ENCODE measurements around the gene GSC2. TPM values are rescaled to one million over a fixed set of nuclear protein-coding genes. Genes with fewer than 3 reads are reported as not detected.

Gene GSC2
- total and polyA plus RNA-seq, 9 of the 15 experiments (the other 6 are each of a cell fraction or from before 2014, with no cell fraction given) = not detected

DNA sequence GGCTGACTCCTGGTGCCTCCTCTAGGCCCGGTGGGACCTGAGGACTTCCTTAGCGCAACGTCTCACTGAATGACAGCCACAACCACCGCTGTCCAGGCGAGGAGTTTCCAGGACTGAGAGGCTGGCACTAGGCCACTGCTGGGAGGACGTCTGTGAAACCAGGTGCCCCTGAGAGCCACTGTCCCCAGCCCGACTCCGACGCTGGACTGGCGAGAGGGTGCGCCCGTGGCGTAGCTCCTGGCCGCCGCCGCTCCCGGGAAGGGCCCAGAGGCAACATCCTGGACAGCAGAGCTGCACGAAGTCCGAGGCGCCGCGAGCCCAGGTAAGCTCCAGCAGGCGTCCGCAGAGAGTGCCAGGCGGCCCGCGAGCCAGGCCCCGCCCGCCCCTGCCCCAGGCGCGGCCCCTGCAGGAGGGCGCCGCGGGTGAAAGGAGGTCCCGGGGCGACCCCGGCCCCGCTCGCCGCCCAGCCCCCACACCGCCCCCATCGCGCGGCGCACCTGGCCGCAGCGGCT, 28.4 kb downstream of the GSC2 start (continued):
- TF ChIP-seq, protein P1, sequence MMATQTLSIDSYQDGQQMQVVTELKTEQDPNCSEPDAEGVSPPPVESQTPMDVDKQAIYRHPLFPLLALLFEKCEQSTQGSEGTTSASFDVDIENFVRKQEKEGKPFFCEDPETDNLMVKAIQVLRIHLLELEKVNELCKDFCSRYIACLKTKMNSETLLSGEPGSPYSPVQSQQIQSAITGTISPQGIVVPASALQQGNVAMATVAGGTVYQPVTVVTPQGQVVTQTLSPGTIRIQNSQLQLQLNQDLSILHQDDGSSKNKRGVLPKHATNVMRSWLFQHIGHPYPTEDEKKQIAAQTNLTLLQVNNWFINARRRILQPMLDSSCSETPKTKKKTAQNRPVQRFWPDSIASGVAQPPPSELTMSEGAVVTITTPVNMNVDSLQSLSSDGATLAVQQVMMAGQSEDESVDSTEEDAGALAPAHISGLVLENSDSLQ (IDR thresholded peaks at IDR 0.05) = peak; percentile 89
- TF ChIP-seq TAF15 (IDR thresholded peaks at IDR 0.05; ENCODE audit: low read depth, low read length) (no peak), ZNF217 (CRISPR knock-in tag; IDR thresholded peaks at IDR 0.05) (no peak), CC2D1A (IDR thresholded peaks at IDR 0.05) (no peak), PHTF2 (CRISPR knock-in tag; IDR thresholded peaks at IDR 0.05) (no peak), CBX3 (IDR thresholded peaks at IDR 0.05; ENCODE audit: borderline replicate concordance in 1 of 2, low read length in 2 of 2) (peak in 1 of 2 experiments; percentile 74; a peak in 1 of 3 replicates), ZNF766 (CRISPR knock-in tag; conservative IDR thresholded peaks at IDR 0.05) (no peak; the same call in 1 of the 2 replicates), FOXA1 (IDR thresholded peaks at IDR 0.05; ENCODE audit: borderline replicate concordance) (no peak), CREM (IDR thresholded peaks at IDR 0.05; ENCODE audit: low read depth) (0 out of 2 replicates have a peak, but pooled peaks have one; percentile 43), TBL1XR1 (IDR thresholded peaks at IDR 0.05; ENCODE audit: low read length in 2 of 2) (no peak), ZNF589 (CRISPR knock-in tag; IDR thresholded peaks at IDR 0.05; ENCODE audit: low read depth) (peak; percentile 4; the same call in 1 of the 2 replicates), ZNF133 (CRISPR knock-in tag; IDR thresholded peaks at IDR 0.05) (no peak), MECOM (CRISPR knock-in tag; IDR thresholded peaks at IDR 0.05) (no peak), ZNF274 (IDR thresholded peaks at IDR 0.05; ENCODE audit: borderline replicate concordance, low read depth, low read length) (no peak), PHB (CRISPR knock-in tag; IDR thresholded peaks at IDR 0.05) (no peak; the same call in none of the 2 replicates), ZNF311 (CRISPR knock-in tag; IDR thresholded peaks at IDR 0.05) (no peak), HDAC1 (IDR thresholded peaks at IDR 0.05) (peak in 1 of 2 experiments; percentile 71; a peak in 2 of 4 replicates), SIRT6 (IDR thresholded peaks at IDR 0.05; ENCODE audit: low read depth, low read length) (peak; percentile 15), DNMT1 (IDR thresholded peaks at IDR 0.05) (peak; percentile 13; the same call in 1 of the 2 replicates), ZNF586 (CRISPR knock-in tag; conservative IDR thresholded peaks at IDR 0.05) (no peak), FOSL1 (tag; conservative IDR thresholded peaks at IDR 0.05) (no peak), SRSF9 (IDR thresholded peaks at IDR 0.05; ENCODE audit: borderline replicate concordance, low read depth, low read length) (no peak), ZNF717 (CRISPR knock-in tag; IDR thresholded peaks at IDR 0.05) (no peak), GTF2F1 (IDR thresholded peaks at IDR 0.05; ENCODE audit: low read depth, low read length) (no peak)
- TF ChIP-seq, protein P2, sequence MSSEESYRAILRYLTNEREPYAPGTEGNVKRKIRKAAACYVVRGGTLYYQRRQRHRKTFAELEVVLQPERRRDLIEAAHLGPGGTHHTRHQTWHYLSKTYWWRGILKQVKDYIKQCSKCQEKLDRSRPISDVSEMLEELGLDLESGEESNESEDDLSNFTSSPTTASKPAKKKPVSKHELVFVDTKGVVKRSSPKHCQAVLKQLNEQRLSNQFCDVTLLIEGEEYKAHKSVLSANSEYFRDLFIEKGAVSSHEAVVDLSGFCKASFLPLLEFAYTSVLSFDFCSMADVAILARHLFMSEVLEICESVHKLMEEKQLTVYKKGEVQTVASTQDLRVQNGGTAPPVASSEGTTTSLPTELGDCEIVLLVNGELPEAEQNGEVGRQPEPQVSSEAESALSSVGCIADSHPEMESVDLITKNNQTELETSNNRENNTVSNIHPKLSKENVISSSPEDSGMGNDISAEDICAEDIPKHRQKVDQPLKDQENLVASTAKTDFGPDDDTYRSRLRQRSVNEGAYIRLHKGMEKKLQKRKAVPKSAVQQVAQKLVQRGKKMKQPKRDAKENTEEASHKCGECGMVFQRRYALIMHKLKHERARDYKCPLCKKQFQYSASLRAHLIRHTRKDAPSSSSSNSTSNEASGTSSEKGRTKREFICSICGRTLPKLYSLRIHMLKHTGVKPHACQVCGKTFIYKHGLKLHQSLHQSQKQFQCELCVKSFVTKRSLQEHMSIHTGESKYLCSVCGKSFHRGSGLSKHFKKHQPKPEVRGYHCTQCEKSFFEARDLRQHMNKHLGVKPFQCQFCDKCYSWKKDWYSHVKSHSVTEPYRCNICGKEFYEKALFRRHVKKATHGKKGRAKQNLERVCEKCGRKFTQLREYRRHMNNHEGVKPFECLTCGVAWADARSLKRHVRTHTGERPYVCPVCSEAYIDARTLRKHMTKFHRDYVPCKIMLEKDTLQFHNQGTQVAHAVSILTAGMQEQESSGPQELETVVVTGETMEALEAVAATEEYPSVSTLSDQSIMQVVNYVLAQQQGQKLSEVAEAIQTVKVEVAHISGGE (CRISPR knock-in tag; IDR thresholded peaks at IDR 0.05) = peak in 1 of 3 experiments; percentile 56; a peak in 2 of 6 replicates
- TF ChIP-seq, protein P3, sequence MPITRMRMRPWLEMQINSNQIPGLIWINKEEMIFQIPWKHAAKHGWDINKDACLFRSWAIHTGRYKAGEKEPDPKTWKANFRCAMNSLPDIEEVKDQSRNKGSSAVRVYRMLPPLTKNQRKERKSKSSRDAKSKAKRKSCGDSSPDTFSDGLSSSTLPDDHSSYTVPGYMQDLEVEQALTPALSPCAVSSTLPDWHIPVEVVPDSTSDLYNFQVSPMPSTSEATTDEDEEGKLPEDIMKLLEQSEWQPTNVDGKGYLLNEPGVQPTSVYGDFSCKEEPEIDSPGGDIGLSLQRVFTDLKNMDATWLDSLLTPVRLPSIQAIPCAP (CRISPR knock-in tag; IDR thresholded peaks at IDR 0.05; ENCODE audit: borderline replicate concordance) = no peak

Data from K562 (cell line).